BLaER1 (cell line): Measurements from ENCODE around the gene UBE2J2.

Source experiments
- H3K27ac ChIP-seq: shearing (Covaris generic); formaldehyde crosslinking; 2 replicates; pipeline ENCODE4 v1.8.1; 2022
- H3K27me3 ChIP-seq: shearing (Covaris generic); formaldehyde crosslinking; 2 replicates; pipeline ENCODE4 v1.8.1; 2022
- H3K36me3 ChIP-seq: shearing (Covaris generic); formaldehyde crosslinking; 2 replicates; pipeline ENCODE4 v1.8.1; 2022
- H3K4me1 ChIP-seq: shearing (Covaris generic); formaldehyde crosslinking; 2 replicates; pipeline ENCODE4 v1.8.1; 2022
- H3K4me2 ChIP-seq: shearing (Covaris generic); formaldehyde crosslinking; 2 replicates; pipeline ENCODE4 v1.8.1; 2022
- H3K4me3 ChIP-seq: shearing (Covaris generic); formaldehyde crosslinking; 2 replicates; pipeline ENCODE4 v1.8.1; 2022
- H3K9ac ChIP-seq: shearing (Covaris generic); formaldehyde crosslinking; 2 replicates; pipeline ENCODE4 v1.8.1; 2022
- H3K9me3 ChIP-seq: shearing (Covaris generic); formaldehyde crosslinking; 2 replicates; pipeline ENCODE4 v1.8.1; 2022
- H4K20me1 ChIP-seq: shearing (Covaris generic); formaldehyde crosslinking; 2 replicates; pipeline ENCODE4 v1.8.1; 2022
- Cebpa-rat ChIP-seq: shearing (Covaris generic); IDR thresholded peaks from 2 replicates; pipeline ENCODE4 v1.8.1; 2022

Gene UBE2J2

GRCh38 chr1:1290238-1290731 is 16.6 kb upstream of the UBE2J2 start:
- no peaks in the 10 kb centered on the region for H3K9me3 ChIP-seq
- H3K4me3 ChIP-seq = no peak overlapping the region
- TF ChIP-seq Cebpa-rat = no peak
- H3K36me3 ChIP-seq = peaks cover 22% of the 10 kb centered on the region
- H3K27ac ChIP-seq = no peak overlapping the region
- H3K27me3 ChIP-seq = no peaks in the 10 kb centered on the region
- no peak overlapping the region for H3K9ac ChIP-seq
- peaks cover 32% of the 10 kb centered on the region for H3K4me1 ChIP-seq
- H3K4me2 ChIP-seq = no peak overlapping the region
- peaks cover 26% of the 10 kb centered on the region for H4K20me1 ChIP-seq

GRCh38 chr1:1287288-1288110 is 13.8 kb upstream of the UBE2J2 start:
- H3K36me3 ChIP-seq = no peaks in the 10 kb centered on the region
- H3K4me2 ChIP-seq = no peak overlapping the region
- peaks cover 14% of the 10 kb centered on the region for H4K20me1 ChIP-seq
- no peak for TF ChIP-seq Cebpa-rat
- no peak overlapping the region for H3K27ac ChIP-seq
- no peaks in the 10 kb centered on the region for H3K9me3 ChIP-seq
- H3K27me3 ChIP-seq = no peaks in the 10 kb centered on the region
- no peak overlapping the region for H3K4me3 ChIP-seq
- H3K4me1 ChIP-seq = peaks cover 36% of the 10 kb centered on the region
- H3K9ac ChIP-seq = no peak overlapping the region

- TF ChIP-seq Cebpa-rat = no peak
- H3K4me3 ChIP-seq = no peak overlapping the region
- peaks cover 27% of the 10 kb centered on the region for H3K4me1 ChIP-seq
- H3K27ac ChIP-seq = no peak overlapping the region
- no peaks in the 10 kb centered on the region for H3K9me3 ChIP-seq
- peaks cover 7% of the 10 kb centered on the region; the same call in 1 of the 2 replicates for H4K20me1 ChIP-seq
- no peak overlapping the region for H3K9ac ChIP-seq
- no peaks in the 10 kb centered on the region for H3K27me3 ChIP-seq
- no peaks in the 10 kb centered on the region for H3K36me3 ChIP-seq
- no peak overlapping the region for H3K4me2 ChIP-seq
These were observed 12.9 kb upstream of the UBE2J2 start for GRCh38 chr1:1286313-1287261.

- H3K4me2 ChIP-seq = 0 out of 2 replicates have a peak overlapping the region, but pooled peaks have one; percentile 17
- H3K9ac ChIP-seq = no peak overlapping the region
- no peak for TF ChIP-seq Cebpa-rat
These were observed 12.1 kb upstream of the UBE2J2 start for GRCh38 chr1:1285611-1286311.

GRCh38 chr1:1285102-1285571 is 11.5 kb upstream of the UBE2J2 start:
- TF ChIP-seq Cebpa-rat = no peak
- H3K9ac ChIP-seq = no peak overlapping the region
- H3K27ac ChIP-seq = no peak overlapping the region
- no peaks in the 10 kb centered on the region for H3K36me3 ChIP-seq
- H3K4me2 ChIP-seq = no peak overlapping the region
- H4K20me1 ChIP-seq = no peaks in the 10 kb centered on the region
- H3K4me1 ChIP-seq = peaks cover 14% of the 10 kb centered on the region
- no peak overlapping the region for H3K4me3 ChIP-seq
- H3K9me3 ChIP-seq = no peaks in the 10 kb centered on the region
- H3K27me3 ChIP-seq = no peaks in the 10 kb centered on the region

More at GRCh38 chr1:1285611-1286311, 12.1 kb upstream of the UBE2J2 start:
- no peaks in the 10 kb centered on the region for H3K9me3 ChIP-seq
- H3K27me3 ChIP-seq = no peaks in the 10 kb centered on the region
- no peak overlapping the region for H3K4me3 ChIP-seq
- no peaks in the 10 kb centered on the region for H4K20me1 ChIP-seq
- H3K27ac ChIP-seq = no peak overlapping the region
- H3K36me3 ChIP-seq = no peaks in the 10 kb centered on the region
- peaks cover 19% of the 10 kb centered on the region for H3K4me1 ChIP-seq

GRCh38 chr1:1284221-1285101 is 10.8 kb upstream of the UBE2J2 start:
- no peaks in the 10 kb centered on the region for H3K36me3 ChIP-seq
- no peak overlapping the region for H3K27ac ChIP-seq

GRCh38 chr1:1283821-1284220 is 10.2 kb upstream of the UBE2J2 start:
- no peak overlapping the region for H3K4me3 ChIP-seq
- TF ChIP-seq Cebpa-rat = no peak
- no peaks in the 10 kb centered on the region for H3K9me3 ChIP-seq
- H3K4me2 ChIP-seq = no peak overlapping the region
- no peak overlapping the region for H3K9ac ChIP-seq
- no peaks in the 10 kb centered on the region for H3K36me3 ChIP-seq
- peaks cover 14% of the 10 kb centered on the region for H3K4me1 ChIP-seq
- H3K27me3 ChIP-seq = no peaks in the 10 kb centered on the region
- no peak overlapping the region for H3K27ac ChIP-seq
- H4K20me1 ChIP-seq = no peaks in the 10 kb centered on the region

More at GRCh38 chr1:1284221-1285101, 10.8 kb upstream of the UBE2J2 start:
- no peak overlapping the region for H3K4me2 ChIP-seq
- no peaks in the 10 kb centered on the region for H3K27me3 ChIP-seq
- H3K9me3 ChIP-seq = no peaks in the 10 kb centered on the region
- H3K4me1 ChIP-seq = peaks cover 14% of the 10 kb centered on the region
- H3K4me3 ChIP-seq = no peak overlapping the region
- H4K20me1 ChIP-seq = no peaks in the 10 kb centered on the region
- TF ChIP-seq Cebpa-rat = no peak
- no peak overlapping the region for H3K9ac ChIP-seq

GRCh38 chr1:1282998-1283397 is 9.3 kb upstream of the UBE2J2 start:
- H3K9me3 ChIP-seq = no peaks in the 10 kb centered on the region
- H4K20me1 ChIP-seq = no peaks in the 10 kb centered on the region
- H3K9ac ChIP-seq = no peak overlapping the region
- no peak for TF ChIP-seq Cebpa-rat
- no peak overlapping the region for H3K4me2 ChIP-seq
- no peaks in the 10 kb centered on the region for H3K27me3 ChIP-seq
- H3K4me1 ChIP-seq = peaks cover 14% of the 10 kb centered on the region
- no peak overlapping the region for H3K4me3 ChIP-seq
- H3K27ac ChIP-seq = no peak overlapping the region
- H3K36me3 ChIP-seq = no peaks in the 10 kb centered on the region
